AG04450 (cell line): ENCODE results near the gene KRTAP6-2. TPM values are rescaled to one million over a fixed set of nuclear protein-coding genes. Genes with fewer than 3 reads are reported as not detected.

Experiments used
- CTCF ChIA-PET: fragments of 300-600, 350-600 bp; formaldehyde crosslinking; extraction: SDS; loops from one replicate; lab custom pipeline; 2022; ENCODE audit warnings: antibody characterized with exemption, inconsistent platforms; lab: Charles Lee
- POLR2A ChIA-PET: fragments of 350-600 bp; formaldehyde crosslinking; extraction: SDS; loops from one replicate; lab custom pipeline; 2021; ENCODE audit warnings: antibody characterized with exemption, inconsistent platforms; lab: Yijun Ruan, JAX
- DNase-seq: peaks from one replicate; pipeline ENCODE4 v3.0.0-alpha.2; 2011; ENCODE audit warnings: low read depth, low spot score
- H3K27ac ChIP-seq: one replicate; pipeline ENCODE4 v1.5.1; 2012; ENCODE audit warnings: low read depth, low read length, control low read depth
- H3K27me3 ChIP-seq: one replicate; pipeline ENCODE4 v1.6.0; 2012; ENCODE audit warnings: low read length; ENCODE audit not compliant: control insufficient read depth, insufficient read depth
- H3K4me3 ChIP-seq: 2 replicates; pipeline ENCODE4 v1.5.1; 2011; ENCODE audit warnings: mild to moderate bottlenecking, low read depth, low read length, control low read depth
- H3K9me3 ChIP-seq: 2 replicates; pipeline ENCODE4 v1.5.1; 2012; ENCODE audit warnings: low read length; ENCODE audit not compliant: control insufficient read depth, insufficient read depth
- CTCF ChIP-seq: IDR thresholded peaks from 2 replicates; pipeline ENCODE4 v1.5.1; 2011; ENCODE audit warnings: low read depth, low read length, control low read depth, inconsistent platforms
- polyA minus RNA-seq: library from RNA; depleted of rRNA, polyadenylated mRNA; stranded (reverse); fragments of >200 nt; gene quantifications from 2 replicates; pipeline ENCODE4 v1.2.3, GENCODE V29; 2011; rRNA and poly(A)+ RNA removed
- polyA plus RNA-seq: library from polyadenylated mRNA; depleted of rRNA; stranded (reverse); fragments of >200 nt; gene quantifications from 2 replicates; pipeline ENCODE4 v1.2.3, GENCODE V29; 2011; rRNA removed

Gene KRTAP6-2
- polyA plus RNA-seq: not detected in 2 replicates
- not detected in 2 replicates for polyA minus RNA-seq

DNA sequence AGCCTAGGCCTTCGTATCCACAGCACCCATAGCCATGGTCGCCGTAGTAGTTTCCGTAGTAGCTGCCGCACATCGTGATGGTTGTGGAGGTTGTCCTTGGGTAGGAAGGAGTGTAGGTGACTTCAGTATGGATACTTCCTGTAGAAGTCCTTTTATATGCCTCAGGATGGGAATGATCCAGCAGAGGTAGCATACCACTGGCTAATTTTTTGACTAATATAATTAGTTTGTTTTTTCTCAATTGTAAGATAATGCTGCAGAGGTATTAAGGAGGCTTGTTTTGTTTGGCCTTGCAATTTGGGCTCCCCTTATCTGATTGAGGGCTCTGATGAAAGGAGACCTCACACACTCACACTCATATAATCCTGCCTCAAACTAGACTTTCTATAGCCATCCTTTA, at the start of gene KRTAP6-2:
Gene KRTAP6-2 (minus strand): TSS at position 101 of the 400 bp plus-strand sequence. CDS start 28 bp downstream, at position 73.
- POLR2A ChIA-PET: no interaction called here

DNA sequence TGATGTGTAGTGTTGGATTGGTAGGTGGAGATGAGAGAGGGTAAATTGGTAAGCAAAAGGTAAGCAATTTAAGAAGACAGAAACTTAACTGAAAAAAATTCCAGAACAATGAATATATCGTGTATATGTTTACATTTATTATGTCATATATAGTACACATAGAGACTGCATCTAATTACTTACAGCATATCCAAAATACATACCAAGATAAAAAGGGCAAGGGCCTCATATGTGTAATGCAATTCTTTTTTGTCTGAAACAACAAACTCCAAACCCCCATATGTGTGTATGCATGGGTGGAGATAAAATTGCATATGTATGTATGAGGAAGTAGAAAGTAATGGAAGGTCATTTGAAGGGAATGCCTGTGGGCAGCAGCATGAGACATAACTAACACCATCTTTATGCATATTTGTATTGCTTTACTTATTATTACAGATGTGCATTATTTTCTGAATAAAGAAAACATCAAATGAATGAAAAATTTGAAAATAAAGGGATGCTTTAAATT, 48.3 kb upstream of the KRTAP6-2 start:
- Histone ChIP-seq H3K27me3 (no peaks in the 10 kb centered on the region), H3K9me3 (peaks cover 6% of the 10 kb centered on the region), H3K27ac (no peak overlapping the region), H3K4me3 (no peak overlapping the region)
- POLR2A ChIA-PET: no interaction called here
- CTCF ChIA-PET: no interaction called here
- no peak for TF ChIP-seq CTCF
- no peak for DNase-seq

More for the DNA sequence above, at the start of gene KRTAP6-2:
- Histone ChIP-seq H3K27ac (no peak within 1 kb of the TSS), H3K9me3 (peaks cover 6% of the 10 kb centered on the region; the same call in 1 of the 2 replicates), H3K4me3 (no peak within 1 kb of the TSS), H3K27me3 (no peaks in the 10 kb centered on the region)
- no peak for DNase-seq
- CTCF ChIA-PET: no interaction called here
- TF ChIP-seq CTCF: no peak

DNA sequence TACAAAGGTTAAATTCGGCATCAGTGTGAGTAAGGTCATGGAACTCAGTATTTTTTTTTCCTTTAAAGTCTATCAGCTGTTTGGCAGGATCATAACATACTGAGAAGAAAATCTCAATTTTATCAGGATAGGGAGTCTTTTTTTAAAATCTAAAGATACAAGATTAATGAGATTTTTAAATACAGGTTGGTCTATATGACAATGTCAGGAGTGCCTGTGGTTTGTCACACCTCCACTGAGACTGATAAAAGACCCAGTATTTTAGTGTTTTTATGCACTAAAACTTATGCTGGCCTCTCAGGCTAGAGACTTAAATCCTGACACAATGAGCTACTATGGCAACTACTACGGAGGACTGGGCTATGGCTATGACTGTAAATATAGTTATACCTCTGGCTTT, 43.9 kb upstream of the KRTAP6-2 start, which contains the start of gene KRTAP20-3:
Gene KRTAP20-3 (plus strand): TSS at position 301 of the 400 bp plus-strand sequence.
- H3K27me3 ChIP-seq: no peaks in the 10 kb centered on the region
- H3K4me3 ChIP-seq: no peak within 1 kb of the TSS
- H3K9me3 ChIP-seq: peaks cover 8% of the 10 kb centered on the region
- no peak within 1 kb of the TSS for H3K27ac ChIP-seq
- no peak for DNase-seq
- ChIA-PET POLR2A (no interaction called here), CTCF (no interaction called here)
- TF ChIP-seq CTCF: no peak

GRCh38 chr21:30638686-30639085, 40.0 kb upstream of the KRTAP6-2 start:
- Histone ChIP-seq H3K27me3 (no peaks in the 10 kb centered on the region), H3K27ac (no peak overlapping the region), H3K9me3 (peaks cover 19% of the 10 kb centered on the region), H3K4me3 (no peak overlapping the region)
- no peak for DNase-seq
- TF ChIP-seq CTCF: no peak
- ChIA-PET CTCF (no interaction called here), POLR2A (no interaction called here)

GRCh38 chr21:30634906-30635305, 36.2 kb upstream of the KRTAP6-2 start, which contains the start of gene KRTAP20-2:
Gene KRTAP20-2 (plus strand): TSS chr21:30635206. CDS start chr21:30635264, 58 bp downstream.
- POLR2A ChIA-PET: no interaction called here
- Histone ChIP-seq H3K27me3 (no peaks in the 10 kb centered on the region), H3K9me3 (peaks cover 24% of the 10 kb centered on the region), H3K4me3 (no peak within 1 kb of the TSS), H3K27ac (no peak within 1 kb of the TSS)
- DNase-seq: no peak
- TF ChIP-seq CTCF: no peak
- CTCF ChIA-PET: no interaction called here
